Breast epithelium (tissue), 3 donors: ENCODE data around the gene HS3ST1.

ENCODE experiments used
- CTCF ChIP-seq, 3 donors: fragments of 450-650 bp; IDR thresholded peaks; one replicate each; pipeline ENCODE4 v1.5.1; 2016 to 2017; ENCODE audit warnings: antibody characterized with exemption in 3 of 3, mild to moderate bottlenecking in 3 of 3, moderate library complexity in 3 of 3
- POLR2A ChIP-seq: fragments of 450-650 bp; IDR thresholded peaks from one replicate; pipeline ENCODE4 v1.6.1; 2016; ENCODE audit warnings: antibody characterized with exemption, mild to moderate bottlenecking, moderate library complexity
- POLR2AphosphoS5 ChIP-seq, 3 donors: sonication (generic); formaldehyde crosslinking; IDR thresholded peaks; one replicate each; pipeline ENCODE4 v1.6.1; 2017; ENCODE audit warnings: antibody characterized with exemption in 3 of 3

- TF ChIP-seq CTCF (IDR thresholded peaks at IDR 0.05), result no peak
- TF ChIP-seq POLR2A, result no peak
- TF ChIP-seq POLR2AphosphoS5 (IDR thresholded peaks at IDR 0.05), result no peak
Measured at GRCh38 chr4:11376146-11376545, 52.5 kb downstream of the HS3ST1 start.
